HG02642 (cell line): Measurements from ENCODE around the gene ASXL2.

Experiments
- ATAC-seq: cut with Tn5 transposase; IDR thresholded peaks from one replicate; pipeline ENCODE4 v1.9.1; 2021; ENCODE audit warnings: mild to moderate bottlenecking; ENCODE audit not compliant: unreplicated experiment, poor library complexity

Gene ASXL2

DNA sequence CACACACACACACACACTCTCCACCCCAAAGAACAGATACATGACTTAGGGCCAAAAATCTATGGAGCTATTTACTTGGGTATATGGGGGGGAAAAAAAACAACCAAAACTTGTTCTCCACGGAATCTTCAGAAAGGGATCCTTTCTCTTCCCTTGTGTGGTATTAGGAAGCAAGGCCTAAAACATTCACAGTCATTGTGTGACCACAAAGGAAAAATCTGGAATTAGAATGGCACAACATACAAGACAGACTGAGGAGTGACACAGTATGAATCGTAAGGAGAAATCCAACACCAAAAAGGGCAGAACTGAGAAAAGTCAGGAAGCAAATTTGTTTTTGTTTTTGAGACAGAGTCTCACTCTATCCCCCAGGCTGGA is 70.3 kb downstream of the ASXL2 start:
- no peak for ATAC-seq

DNA sequence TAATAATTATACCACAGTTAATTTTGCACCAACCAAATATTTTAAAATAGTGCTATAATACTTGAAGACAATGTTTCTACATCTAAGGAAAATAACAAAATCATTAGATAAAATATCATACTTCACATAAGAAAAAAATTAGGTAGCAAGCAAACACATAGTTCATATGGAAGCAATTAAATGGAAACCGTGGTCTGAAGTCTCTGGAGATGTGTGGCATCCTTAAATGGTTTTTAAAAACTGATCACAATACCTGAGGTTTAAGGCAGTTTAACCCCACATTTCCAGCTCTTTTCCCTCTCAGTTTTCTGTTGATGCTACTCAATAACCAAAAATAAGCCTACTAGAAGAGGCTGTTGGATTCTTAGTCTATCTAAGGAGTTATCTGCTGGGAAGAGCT is 71.3 kb downstream of the ASXL2 start:
- ATAC-seq, result no peak

DNA sequence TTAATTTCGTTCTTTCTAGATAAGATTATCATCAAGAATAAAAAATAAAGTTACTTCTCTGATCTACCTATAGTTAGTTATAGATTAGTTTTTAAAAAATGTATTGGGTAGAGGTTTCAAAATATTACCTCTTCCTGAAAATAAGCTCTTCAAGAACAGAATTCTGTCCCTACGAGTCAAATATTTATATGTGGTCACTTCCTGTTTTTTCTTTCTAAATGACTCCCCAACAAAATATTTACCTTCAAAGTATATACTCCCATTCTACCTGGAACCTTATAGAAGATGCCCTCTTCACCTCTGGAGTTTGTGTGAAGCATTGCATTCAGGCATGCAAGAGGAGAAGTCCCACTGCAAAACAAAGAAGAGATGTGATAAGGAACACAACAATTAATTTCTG is 72.3 kb downstream of the ASXL2 start:
- no peak for ATAC-seq

DNA sequence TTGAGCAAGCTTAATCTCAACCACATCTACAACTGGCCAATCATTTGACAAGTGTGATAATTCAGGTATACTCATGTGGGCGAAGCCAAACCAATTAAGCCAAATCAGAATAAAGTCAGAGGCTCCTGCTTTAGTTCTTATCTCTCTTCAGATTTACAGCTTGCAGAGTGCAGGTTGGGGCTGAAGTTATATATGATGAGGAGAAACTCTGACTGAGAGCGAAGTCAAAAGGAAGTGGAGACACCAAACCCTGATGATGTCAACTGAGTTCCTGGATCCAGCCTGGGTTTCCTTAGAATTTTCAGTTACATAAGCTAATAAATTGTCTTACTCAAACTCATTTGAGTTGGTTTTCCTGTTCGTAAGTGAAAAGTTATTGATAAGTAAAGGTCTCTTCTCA is 73.9 kb downstream of the ASXL2 start:
- no peak for ATAC-seq

DNA sequence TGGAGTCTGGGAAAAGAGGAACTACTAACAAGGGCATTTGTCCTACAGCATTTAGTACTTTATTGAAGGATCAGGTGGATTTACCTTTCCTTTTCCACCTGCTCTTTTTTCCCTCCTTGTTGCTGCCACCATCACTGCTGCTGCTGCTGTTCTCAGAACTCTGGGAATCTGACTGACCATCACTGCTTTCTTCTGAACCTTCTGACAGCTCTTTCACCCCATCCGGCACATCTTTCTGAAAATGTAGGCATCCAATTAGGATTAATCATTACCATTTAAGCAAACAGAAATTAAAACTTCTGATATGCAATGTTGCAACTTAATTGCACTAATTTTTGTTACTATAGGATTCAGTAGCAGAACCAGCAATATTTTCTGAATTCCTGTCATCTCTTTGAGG is 79.0 kb downstream of the ASXL2 start:
- no peak for ATAC-seq

DNA sequence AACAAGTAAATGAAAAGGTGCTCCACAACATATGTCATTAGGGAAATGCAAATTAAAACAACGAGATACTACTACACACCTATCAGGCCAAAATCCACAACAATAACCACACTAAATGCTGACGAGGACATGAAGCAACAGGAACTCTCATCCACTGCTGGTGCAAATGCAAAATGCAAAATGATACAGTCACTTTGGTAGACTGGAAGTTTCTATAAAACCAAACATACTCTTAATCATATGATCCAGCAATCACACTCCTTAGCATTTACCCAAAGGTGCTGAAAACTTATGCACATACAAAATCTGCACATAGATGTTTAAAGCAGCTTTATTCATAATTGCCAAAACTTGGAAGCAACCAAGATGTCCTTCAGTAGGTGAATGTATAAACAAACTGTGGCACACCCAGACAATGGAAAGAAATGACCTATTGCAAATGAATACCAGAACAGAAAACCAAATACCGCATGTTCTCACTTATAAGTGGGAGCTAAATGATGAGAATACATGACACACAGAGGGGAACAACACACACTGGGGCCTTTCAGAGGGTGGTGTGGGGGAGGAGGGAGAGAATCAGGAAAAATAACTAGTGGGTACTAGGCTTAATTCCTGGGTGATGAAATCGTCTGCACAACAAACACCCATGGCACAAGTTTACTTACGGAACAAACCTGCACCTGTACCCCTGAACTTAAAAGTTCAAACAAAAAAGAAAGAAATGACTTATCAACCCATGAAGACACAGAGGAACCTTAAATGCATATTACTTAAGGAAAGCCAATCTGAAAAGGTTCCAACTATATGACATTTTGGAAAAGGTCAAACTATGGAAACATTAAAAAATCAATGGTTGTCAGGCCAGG is 80.4 kb downstream of the ASXL2 start:
- ATAC-seq, result no peak

DNA sequence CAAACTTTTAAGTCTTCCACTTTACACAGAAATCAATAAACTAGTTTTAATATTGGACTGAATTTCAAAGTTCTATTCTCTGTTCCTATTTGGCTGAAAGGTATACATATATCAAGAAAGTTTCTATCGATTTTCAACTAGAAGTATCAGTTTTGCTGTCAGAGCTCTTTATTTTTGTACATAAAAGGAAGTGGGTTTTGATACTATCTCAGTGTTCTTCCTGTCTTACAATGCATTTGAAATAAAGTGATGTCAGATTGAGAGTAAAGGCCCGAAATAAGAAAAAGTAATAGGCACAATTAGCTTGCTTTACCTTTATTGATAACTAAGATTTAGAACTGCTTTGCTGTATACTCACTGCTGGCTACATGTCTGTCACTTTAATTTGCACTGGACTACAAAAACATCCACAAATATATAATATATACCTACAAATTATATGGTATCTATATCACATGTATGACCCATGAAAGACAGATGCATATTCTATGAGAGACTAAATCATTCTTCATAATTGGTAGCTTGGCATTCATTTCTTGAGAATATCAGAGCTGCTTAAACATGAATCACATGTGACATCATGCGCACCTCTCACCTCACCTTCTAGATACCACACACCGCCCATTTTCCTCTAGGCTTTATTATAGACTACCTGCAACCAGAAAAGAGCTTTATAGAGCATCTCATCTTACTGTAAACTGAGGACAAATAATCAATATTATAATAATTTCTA is 83.6 kb downstream of the ASXL2 start:
- no peak for ATAC-seq

DNA sequence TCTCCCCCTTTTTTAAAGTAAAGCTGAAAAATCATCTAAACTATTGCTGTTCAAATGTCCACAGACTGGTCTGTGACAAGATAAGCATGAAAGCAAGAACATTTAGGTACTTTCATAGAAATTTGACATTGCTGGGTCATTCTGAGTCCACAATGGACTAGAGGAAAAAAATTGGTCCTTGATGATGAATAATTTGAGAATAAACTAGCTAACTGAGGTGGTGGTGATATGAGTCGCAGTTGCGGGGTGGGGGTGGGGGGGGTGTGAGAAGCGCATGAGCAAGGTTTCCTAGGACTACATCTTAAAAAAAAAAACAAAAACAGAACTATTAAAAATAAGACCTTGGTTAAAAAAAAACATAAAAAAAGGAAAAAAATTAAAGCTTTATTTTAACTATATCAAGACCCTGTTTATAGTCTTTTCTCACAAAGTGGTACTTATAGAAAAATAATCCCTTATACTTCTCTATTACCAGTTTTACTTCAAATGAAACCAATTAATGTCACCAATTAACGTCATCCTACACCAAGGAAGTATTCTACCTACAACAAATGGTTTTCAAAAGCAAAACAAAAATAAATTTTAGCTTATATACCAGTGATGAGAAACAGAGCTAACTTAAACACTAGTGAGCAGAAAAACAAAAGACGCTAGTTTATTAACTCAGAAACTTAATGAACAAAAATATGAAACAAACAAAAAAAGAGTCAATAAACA is 88.1 kb downstream of the ASXL2 start:
- no peak for ATAC-seq

DNA sequence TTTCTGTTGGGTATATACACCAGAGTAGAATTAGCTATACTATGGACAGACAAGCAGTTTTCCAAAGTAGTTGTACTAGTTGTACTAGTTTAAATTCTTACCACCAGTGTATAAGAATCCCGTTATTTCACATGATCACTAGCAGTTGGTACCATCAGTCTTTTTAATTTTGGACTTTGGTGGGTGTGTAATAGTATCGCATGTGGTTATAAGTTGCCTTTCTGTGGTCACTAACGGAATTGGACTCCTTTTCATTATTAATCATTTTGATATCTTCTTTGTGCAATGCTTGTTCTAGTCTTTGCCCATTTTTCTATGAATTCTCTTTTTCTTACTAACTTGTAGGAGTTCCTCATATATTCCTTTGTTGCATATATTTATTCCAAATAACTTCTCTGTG is 89.8 kb downstream of the ASXL2 start:
- ATAC-seq, result no peak

DNA sequence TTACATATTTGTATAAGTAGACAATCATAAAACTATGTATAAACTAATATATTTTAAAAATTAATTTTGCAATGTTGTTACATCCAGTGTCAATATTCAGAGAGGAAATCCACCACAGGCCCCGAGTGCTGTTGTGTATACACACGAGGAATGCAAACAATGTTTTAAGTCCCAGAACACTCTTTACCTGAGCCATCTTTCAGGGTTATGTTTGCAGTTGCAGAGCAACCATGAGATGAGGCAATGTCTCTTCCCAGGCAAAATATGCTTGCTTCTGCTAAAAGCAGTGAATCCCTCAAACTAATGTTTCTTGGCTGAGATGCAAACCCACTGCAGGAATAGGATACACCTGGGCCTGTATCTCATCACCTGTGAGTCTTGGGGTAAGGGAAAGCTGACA is 91.3 kb downstream of the ASXL2 start:
- ATAC-seq, result no peak

DNA sequence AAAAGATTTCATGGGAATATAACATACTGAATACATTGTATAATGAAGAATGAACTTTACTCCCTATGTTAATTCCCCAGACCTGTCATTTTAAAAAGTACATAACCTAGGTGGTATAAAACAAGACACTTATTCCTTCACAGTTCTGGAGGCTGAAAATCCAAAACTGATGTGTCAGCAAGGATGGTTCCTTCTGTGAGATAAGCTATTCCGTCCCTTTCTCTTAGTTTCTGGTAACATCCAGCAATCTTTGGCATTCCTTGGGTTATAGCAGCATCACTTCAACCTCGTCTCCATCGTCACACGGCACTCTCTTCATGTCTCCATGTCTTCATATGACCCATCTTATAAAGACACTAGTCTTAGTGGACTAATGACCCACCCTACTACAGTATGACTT is 93.9 kb downstream of the ASXL2 start:
- no peak for ATAC-seq

DNA sequence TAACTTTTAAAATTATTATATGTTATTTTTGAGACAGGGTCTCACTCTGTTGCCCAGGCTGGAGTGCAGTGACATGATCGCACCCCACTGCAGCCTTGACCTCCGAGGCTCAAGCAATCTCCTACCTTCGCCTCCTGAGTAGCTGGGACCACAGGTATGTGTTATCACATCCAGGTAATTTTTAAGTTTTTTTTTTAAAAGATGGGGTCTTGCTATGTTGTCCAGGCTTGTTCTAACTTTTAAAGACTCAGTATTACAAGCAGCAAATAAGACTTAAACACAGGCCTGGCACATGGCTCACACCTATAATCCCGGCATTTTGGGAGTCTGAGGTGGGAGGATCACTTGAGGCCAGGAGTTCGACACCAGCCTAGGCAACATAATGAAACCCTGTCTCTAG is 101.2 kb downstream of the ASXL2 start:
- no peak for ATAC-seq

DNA sequence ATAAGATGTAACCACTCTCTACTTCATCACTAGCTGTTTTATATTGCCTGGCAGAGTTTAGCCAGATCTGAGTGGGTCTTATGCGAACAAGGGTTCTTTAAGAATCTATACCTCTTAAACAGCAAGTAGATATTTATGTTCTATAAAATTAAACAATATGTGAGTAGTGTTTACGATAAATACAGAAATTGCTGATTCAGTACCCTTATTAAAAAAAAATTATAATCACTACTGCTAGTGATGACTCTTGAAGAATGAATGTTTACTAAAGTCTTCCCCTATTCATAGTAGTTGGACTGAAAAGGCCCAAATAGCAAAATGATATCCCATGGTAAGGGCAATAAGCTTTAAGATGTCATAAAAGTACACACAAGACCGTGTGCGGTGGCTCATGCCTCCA is 106.2 kb downstream of the ASXL2 start:
- no peak for ATAC-seq

DNA sequence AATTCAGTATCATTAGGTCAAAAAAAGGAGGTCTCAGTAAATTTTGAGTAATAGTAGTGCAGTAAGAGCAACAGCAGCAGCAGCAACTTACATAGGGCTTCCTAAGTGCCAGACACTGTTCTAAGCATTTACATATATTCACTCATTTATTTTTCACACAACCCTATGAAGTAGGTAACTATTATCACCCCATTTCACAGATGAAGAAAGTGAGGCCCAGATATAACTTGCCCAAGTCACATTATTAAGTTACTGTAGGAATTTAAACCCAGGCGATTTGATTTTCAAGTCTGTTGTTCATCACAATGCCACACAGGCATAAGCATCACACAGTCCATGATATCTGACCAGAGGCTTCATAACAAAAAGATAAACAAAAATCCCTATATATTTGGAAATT is 114.7 kb downstream of the ASXL2 start:
- ATAC-seq, result no peak

DNA sequence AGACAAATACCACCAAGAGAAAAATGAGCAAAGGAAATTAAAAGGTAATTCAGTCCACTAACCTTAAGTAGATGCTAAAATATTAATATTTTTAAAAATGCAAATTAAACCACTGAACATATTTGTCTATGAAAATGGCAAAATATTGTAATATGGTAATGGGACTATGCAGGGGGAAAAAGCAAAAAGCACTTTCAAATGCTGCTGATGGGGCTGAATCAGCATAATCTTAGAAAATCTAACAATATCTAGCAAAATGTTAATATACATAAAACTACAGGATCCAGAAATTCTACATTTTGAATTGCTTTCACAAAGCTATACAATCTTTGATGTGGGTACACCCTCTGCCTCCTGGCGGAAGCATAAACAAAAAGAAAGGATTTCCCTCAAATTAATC is 118.0 kb downstream of the ASXL2 start:
- no peak for ATAC-seq

DNA sequence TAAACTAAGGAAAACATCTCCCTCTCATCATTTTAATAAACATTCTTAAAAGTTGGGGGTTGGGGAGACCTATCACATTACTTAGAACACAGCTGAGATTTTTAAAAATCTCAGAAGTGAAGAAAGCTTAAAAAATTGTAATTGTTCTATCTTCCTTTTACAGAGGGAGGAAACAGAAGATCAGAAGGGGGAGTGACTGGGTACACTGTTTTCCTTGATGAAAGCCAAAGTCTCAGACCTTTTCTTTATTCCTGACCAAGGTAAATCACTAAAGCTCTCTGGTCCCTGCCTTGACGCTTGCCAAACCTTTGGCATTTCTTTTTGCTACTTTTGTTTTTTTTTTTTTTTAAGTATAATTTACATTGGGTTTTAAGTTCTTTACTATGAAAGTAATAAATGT is 119.9 kb downstream of the ASXL2 start:
- ATAC-seq, result no peak

DNA sequence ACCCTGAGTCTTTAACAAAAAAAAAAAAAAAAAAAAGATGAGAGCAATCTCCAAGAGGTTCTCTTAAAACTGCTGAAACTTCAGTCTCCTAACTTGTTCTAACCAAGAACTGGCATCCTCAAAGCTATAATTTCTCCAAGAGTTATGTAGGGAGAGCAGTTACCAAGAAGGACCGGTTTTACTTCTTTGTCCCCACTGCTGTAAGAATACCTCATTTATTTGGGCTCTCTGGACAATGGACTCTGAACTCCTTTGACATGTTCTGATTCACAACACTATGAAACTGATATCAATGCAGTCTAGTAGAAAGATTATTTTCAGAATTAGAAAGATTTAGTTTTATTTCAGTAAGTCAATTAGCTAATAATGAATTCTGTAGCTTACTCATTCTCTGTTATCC is 120.4 kb downstream of the ASXL2 start:
- ATAC-seq, result no peak

DNA sequence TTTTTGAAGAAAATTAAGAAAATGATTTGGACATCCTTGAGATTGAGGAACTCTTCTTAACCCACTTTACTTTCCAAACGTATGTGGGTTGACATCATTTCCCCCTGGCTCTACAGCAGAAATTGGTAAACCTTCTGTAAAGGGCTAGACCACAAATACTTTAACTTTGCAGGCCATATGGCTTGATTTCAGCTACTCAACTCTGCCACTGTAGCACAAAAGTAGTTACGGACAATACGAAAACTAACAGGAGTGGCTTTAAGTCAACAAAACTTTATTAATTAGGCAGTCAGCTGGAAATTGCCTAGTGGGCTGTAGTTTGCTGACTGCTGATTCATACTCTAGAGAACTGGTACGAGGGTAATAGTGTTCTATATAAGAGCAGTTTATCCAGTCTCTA is 121.8 kb downstream of the ASXL2 start:
- no peak for ATAC-seq

DNA sequence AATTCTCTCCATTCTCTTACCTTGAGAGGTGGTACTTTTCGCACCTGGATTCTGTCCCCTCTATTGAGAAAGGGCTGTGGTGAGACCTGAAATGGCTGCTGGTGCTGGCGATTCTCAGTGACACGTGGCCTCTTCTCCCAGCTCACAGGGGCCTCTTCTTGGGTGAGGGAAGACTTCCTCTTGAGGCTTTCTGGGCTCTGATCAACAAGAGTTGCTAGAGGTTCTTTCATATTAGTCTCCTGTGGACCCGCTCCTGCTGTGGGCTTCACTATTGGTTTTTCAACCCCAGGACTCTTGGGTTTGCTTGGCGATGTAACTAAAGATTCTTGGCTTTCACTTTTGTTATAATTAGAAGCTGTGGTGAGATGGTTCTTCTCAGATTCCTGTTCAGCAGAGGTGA is 128.6 kb downstream of the ASXL2 start:
- ATAC-seq, result no peak

DNA sequence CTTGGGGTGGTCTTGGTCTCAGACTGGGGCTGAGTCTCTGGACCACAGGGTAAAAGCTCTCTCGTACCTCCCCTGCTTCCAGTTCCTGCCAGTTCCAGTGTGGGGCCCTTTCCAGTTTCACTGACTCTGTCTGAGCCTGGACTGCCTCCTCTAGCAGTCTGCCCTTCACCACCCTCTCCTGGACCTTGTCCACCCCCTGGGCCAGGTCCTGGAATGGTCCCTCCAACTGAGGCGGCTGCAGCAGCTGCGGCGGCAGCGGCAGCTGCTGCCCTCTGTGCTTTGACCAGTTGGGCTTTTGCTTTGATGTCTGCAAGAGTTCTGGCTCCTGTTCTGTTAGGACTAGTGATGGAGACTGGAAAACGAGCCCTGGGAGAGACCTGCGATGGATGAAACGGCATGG is 134.2 kb downstream of the ASXL2 start:
- no peak for ATAC-seq

DNA sequence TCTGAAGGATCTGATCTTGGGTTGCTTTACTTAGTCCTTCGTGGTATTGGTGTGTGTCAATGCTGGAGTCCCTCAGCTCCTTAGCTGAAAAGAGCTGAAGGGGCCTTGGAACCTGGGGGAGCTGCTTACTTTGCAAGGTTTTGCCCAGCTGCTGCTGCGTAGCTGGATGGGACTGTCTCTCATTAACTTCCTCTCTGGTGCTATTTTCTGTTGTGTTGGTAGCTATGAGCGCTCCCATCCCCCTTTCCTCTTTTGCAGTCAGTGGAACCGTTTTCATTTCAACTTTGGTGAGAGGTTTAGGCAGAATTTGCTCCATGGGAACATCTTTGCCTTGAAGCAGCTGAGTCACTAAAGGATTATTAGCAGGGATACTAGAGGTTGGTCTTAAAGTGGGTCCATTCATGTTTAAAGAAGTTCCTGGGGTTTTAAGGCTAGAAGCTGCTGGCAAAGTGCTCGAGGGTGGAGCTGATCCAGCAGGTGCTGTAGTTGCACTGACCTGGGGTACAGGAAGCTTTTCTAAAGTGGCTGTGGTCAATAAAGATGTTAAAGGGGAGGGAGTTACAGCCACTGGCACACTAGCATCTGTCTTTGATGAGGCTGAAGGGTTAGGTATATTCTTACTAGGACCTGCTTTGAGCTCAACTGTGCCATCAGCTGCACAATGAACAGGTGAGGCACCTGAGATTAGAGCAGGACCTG is 135.0 kb downstream of the ASXL2 start:
- ATAC-seq, result no peak
